H1 (cell line): ENCODE results near the gene XAF1. TPM values are rescaled to one million over a fixed set of nuclear protein-coding genes. Genes with fewer than 3 reads are reported as not detected.
A peak's percentile ranks its signal among the peaks of the same experiment; 100 is the strongest.

ENCODE experiments used
- CTCF ChIA-PET: fragments of 300-600 bp; sonication (Branson Sonifier 250); formaldehyde crosslinking; loops from one replicate; lab custom pipeline; 2021; ENCODE audit not compliant: partially characterized antibody; lab: Charles Lee
- POLR2A ChIA-PET: fragments of 300-600 bp; sonication (Branson Sonifier 250); formaldehyde crosslinking; loops from one replicate; lab custom pipeline; 2021; ENCODE audit warnings: inconsistent platforms; ENCODE audit not compliant: partially characterized antibody; lab: Charles Lee
- DNase-seq, 2 experiments: peaks; one replicate each; pipeline versions ENCODE4 v3.0.0 to v3.0.0-alpha.2; 2010 to 2022; ENCODE audit warnings: low spot score in 2 of 2, low read depth in 1 of 2, mixed read lengths in 1 of 2
- FAIRE-seq: peaks from 2 replicates; lab custom pipeline; 2011; peaks lifted over from hg19 to GRCh38; lab: Jason Lieb, UNC
- H2AFZ ChIP-seq: 2 replicates; pipeline ENCODE4 v1.8.1; 2012; ENCODE audit warnings: low read length, inconsistent platforms
- H2AK5ac ChIP-seq: 2 replicates; pipeline ENCODE4 v1.6.1; 2013; ENCODE audit warnings: low read depth, low read length
- H2BK120ac ChIP-seq: replicated peaks from 2 replicates; pipeline ENCODE3; 2013; ENCODE audit warnings: low read depth, low read length, inconsistent platforms
- H2BK12ac ChIP-seq: 2 replicates; pipeline ENCODE4 v1.6.1; 2013; ENCODE audit warnings: low read depth, low read length
- H2BK15ac ChIP-seq: 2 replicates; pipeline ENCODE4 v1.6.1; 2013; ENCODE audit warnings: low read length
- H2BK20ac ChIP-seq: 2 replicates; pipeline ENCODE4 v1.6.1; 2013; ENCODE audit warnings: low read length
- H2BK5ac ChIP-seq: 2 replicates; pipeline ENCODE4 v1.6.1; 2013; ENCODE audit warnings: low read depth, low read length
- H3K14ac ChIP-seq: 2 replicates; pipeline ENCODE4 v1.6.1; 2013; ENCODE audit warnings: inconsistent platforms; ENCODE audit not compliant: insufficient read length
- H3K18ac ChIP-seq: 2 replicates; pipeline ENCODE4 v1.6.1; 2013; ENCODE audit warnings: low read length; ENCODE audit errors: extremely low read depth
- H3K23ac ChIP-seq: 2 replicates; pipeline ENCODE4 v1.6.1; 2013; ENCODE audit warnings: inconsistent platforms; ENCODE audit not compliant: insufficient read length
- H3K23me2 ChIP-seq: 2 replicates; pipeline ENCODE4 v1.6.1; 2013; ENCODE audit warnings: low read depth, low read length
- H3K27ac ChIP-seq: 2 replicates; pipeline ENCODE4 v1.6.1; 2011; ENCODE audit warnings: low read depth, low read length, inconsistent platforms
- H3K27me3 ChIP-seq, 4 experiments: replicated peaks in 1 of 4; 1 replicate in 1 of 4; 2 replicates in 3 of 4; pipeline versions ENCODE4 v1.6.1 to v1.8.1; 2011 to 2013; ENCODE audit warnings: low read length in 3 of 4, mild to moderate bottlenecking in 3 of 4, inconsistent platforms in 2 of 4, mixed read lengths in 2 of 4, moderate library complexity in 1 of 4; ENCODE audit not compliant: control insufficient read depth in 3 of 4, insufficient read depth in 3 of 4; ENCODE audit errors: extremely low read depth in 1 of 4
- H3K36me3 ChIP-seq, 4 experiments: 2 replicates each; pipeline versions ENCODE4 v1.6.1 to v1.8.1; 2011 to 2013; ENCODE audit warnings: mild to moderate bottlenecking in 4 of 4, low read length in 3 of 4, moderate library complexity in 2 of 4, control low read depth in 1 of 4, inconsistent platforms in 1 of 4; ENCODE audit not compliant: insufficient read depth in 4 of 4, control insufficient read depth in 2 of 4
- H3K4ac ChIP-seq: replicated peaks from 2 replicates; pipeline ENCODE3; 2013; ENCODE audit warnings: low read length, low read depth, mixed read lengths, inconsistent platforms; ENCODE audit not compliant: insufficient read length
- H3K4me1 ChIP-seq, 4 experiments: replicated peaks in 1 of 4; 1 replicate in 1 of 4; 2 replicates in 3 of 4; pipeline versions ENCODE4 v1.6.1 to v1.8.1; 2011 to 2013; ENCODE audit warnings: low read length in 3 of 4, inconsistent platforms in 2 of 4, mixed read lengths in 1 of 4; ENCODE audit not compliant: insufficient read depth in 4 of 4, control insufficient read depth in 3 of 4
- H3K4me2 ChIP-seq, 2 experiments: 2 replicates each; pipeline versions ENCODE4 v1.6.1 to v1.8.1; 2011 to 2013; ENCODE audit warnings: low read depth in 2 of 2, low read length in 2 of 2, control low read depth in 1 of 2, inconsistent platforms in 1 of 2, mild to moderate bottlenecking in 1 of 2; ENCODE audit not compliant: insufficient read depth in 1 of 2
- H3K4me3 ChIP-seq, 4 experiments: fragments of 200-600, 300-600 bp in 1 of 4; sonication (generic), shearing (Covaris generic), sonication (Bioruptor Twin) in 1 of 4; 2 replicates each; pipeline versions ENCODE4 v1.5.1 to v1.8.1; 2011 to 2016; ENCODE audit warnings: low read length in 4 of 4, low read depth in 3 of 4, control low read depth in 2 of 4, inconsistent platforms in 2 of 4, mild to moderate bottlenecking in 2 of 4, mixed read lengths in 1 of 4, moderate library complexity in 1 of 4; ENCODE audit not compliant: insufficient read depth in 2 of 4; ENCODE audit errors: extremely low read depth in 1 of 4
- H3K56ac ChIP-seq: replicated peaks from 2 replicates; pipeline ENCODE3; 2013; ENCODE audit warnings: low read depth, mild to moderate bottlenecking, mixed read lengths, low read length, inconsistent platforms; ENCODE audit not compliant: insufficient read length
- H3K79me1 ChIP-seq: 2 replicates; pipeline ENCODE4 v1.6.1; 2013; ENCODE audit warnings: low read depth, low read length, control low read depth
- H3K79me2 ChIP-seq, 2 experiments: 2 replicates each; pipeline versions ENCODE4 v1.6.1 to v1.8.1; 2012 to 2013; ENCODE audit warnings: low read length in 2 of 2, mild to moderate bottlenecking in 2 of 2, inconsistent platforms in 1 of 2; ENCODE audit not compliant: insufficient read depth in 2 of 2, control insufficient read depth in 1 of 2
- H3K9ac ChIP-seq, 4 experiments: replicated peaks in 1 of 4; 1 replicate in 1 of 4; 2 replicates in 3 of 4; pipeline versions ENCODE4 v1.6.1 to v1.8.1; 2011 to 2013; ENCODE audit warnings: low read depth in 3 of 4, low read length in 3 of 4, control low read depth in 2 of 4, mild to moderate bottlenecking in 2 of 4, moderate library complexity in 2 of 4, inconsistent platforms in 1 of 4; ENCODE audit errors: extremely low read depth in 1 of 4
- H3K9me3 ChIP-seq, 2 experiments: 2 replicates each; pipeline versions ENCODE4 v1.6.1 to v1.8.1; 2012 to 2013; ENCODE audit warnings: mild to moderate bottlenecking in 2 of 2, moderate library complexity in 2 of 2, control low read depth in 1 of 2, inconsistent platforms in 1 of 2, low read depth in 1 of 2, low read length in 1 of 2, mixed read lengths in 1 of 2; ENCODE audit not compliant: insufficient read depth in 2 of 2
- H4K20me1 ChIP-seq, 2 experiments: replicated peaks in 1 of 2; 2 replicates each; pipeline versions ENCODE3 to v1.8.1; 2011 to 2013; ENCODE audit warnings: inconsistent platforms in 2 of 2, low read length in 2 of 2, mild to moderate bottlenecking in 1 of 2; ENCODE audit not compliant: insufficient read depth in 2 of 2, control insufficient read depth in 1 of 2
- H4K5ac ChIP-seq: 2 replicates; pipeline ENCODE4 v1.6.1; 2013; ENCODE audit warnings: low read length, low read depth, mixed read lengths, inconsistent platforms; ENCODE audit not compliant: insufficient read length
- H4K8ac ChIP-seq: 2 replicates; pipeline ENCODE4 v1.8.0; 2013; ENCODE audit warnings: mild to moderate bottlenecking, moderate library complexity, low read length, inconsistent platforms; ENCODE audit not compliant: insufficient read depth; ENCODE audit errors: extremely low read depth
- H4K91ac ChIP-seq: replicated peaks from 2 replicates; pipeline ENCODE3; 2013; ENCODE audit warnings: low read length, mixed read lengths, inconsistent platforms; ENCODE audit not compliant: insufficient read length
- KDM5A ChIP-seq: fragments of 200-600 bp; IDR thresholded peaks from 2 replicates; pipeline ENCODE4 v1.7.1; 2012; ENCODE audit warnings: mild to moderate bottlenecking, low read length, inconsistent platforms, mixed read lengths
- RAD21 ChIP-seq, 2 experiments: IDR thresholded peaks in 1 of 2; conservative IDR thresholded peaks in 1 of 2; 2 replicates each; pipeline ENCODE4 v1.6.1; 2011; ENCODE audit warnings: low read depth in 2 of 2, low read length in 2 of 2, improper control_type of control experiment in 1 of 2, inconsistent platforms in 1 of 2, mild to moderate bottlenecking in 1 of 2, moderate library complexity in 1 of 2
- SP4 ChIP-seq: IDR thresholded peaks from 2 replicates; pipeline ENCODE4 v1.6.1; 2012; ENCODE audit warnings: low read length, inconsistent platforms
- TAF1 ChIP-seq: IDR thresholded peaks from 2 replicates; pipeline ENCODE4 v1.6.1; 2011; ENCODE audit warnings: mild to moderate bottlenecking, low read depth, low read length
- YY1 ChIP-seq: IDR thresholded peaks from 2 replicates; pipeline ENCODE4 v1.6.1; 2011; ENCODE audit warnings: low read depth, mild to moderate bottlenecking, low read length
- WGBS, 2 experiments: shearing (Covaris generic) in 1 of 2; methylation state at CpG; one replicate each; pipeline versions ENCODE4 v1.1.6 to v1.1.7; 2013 to 2015; ENCODE audit warnings: low lambda C conversion rate in 2 of 2, mixed read lengths in 2 of 2, inconsistent platforms in 1 of 2, low coverage in 1 of 2, missing lambda C conversion rate in 1 of 2; ENCODE audit not compliant: insufficient replicate concordance in 2 of 2, insufficient coverage in 1 of 2, insufficient read length in 1 of 2; ENCODE audit errors: extremely low coverage in 1 of 2, missing lambda C conversion rate in 1 of 2; 5-methylcytosine and 5-hydroxymethylcytosine counted together
- polyA plus RNA-seq, 7 experiments: library from polyadenylated mRNA; depleted of rRNA in 3 of 7; stranded (reverse) in 5 of 7; unstranded in 2 of 7; fragments of >200 nt in 5 of 7; fragments of 200-250 nt in 2 of 7; gene quantifications; 1 replicate in 5 of 7; 2 replicates in 1 of 7; 4 replicates in 1 of 7; pipeline versions ENCODE4 v1.2.1 to v1.2.3, GENCODE V29; 2011 to 2013; ENCODE audit warnings: missing spikeins in 2 of 7, mixed read lengths in 2 of 7
- total RNA-seq: library from RNA; stranded (reverse); fragmentation: NEBNext Ultra II Directional; extraction: Animal tissue kit (Norgen Biotek cat#: 25700); gene quantifications from 2 replicates; pipeline ENCODE4 v1.2.1, GENCODE V29; 2021
- TF ChIP-seq, protein P1 (sequence below): IDR thresholded peaks from 2 replicates; pipeline ENCODE4 v1.6.1; 2012; ENCODE audit warnings: inconsistent platforms
- TF ChIP-seq, protein P2 (sequence below): IDR thresholded peaks from 2 replicates; pipeline ENCODE4 v1.6.1; 2012; ENCODE audit warnings: inconsistent platforms

Gene XAF1
- total and polyA plus RNA-seq, 2 of the 8 experiments (the other 6 are each of a cell fraction or from before 2014, with no cell fraction given) = not detected

DNA sequence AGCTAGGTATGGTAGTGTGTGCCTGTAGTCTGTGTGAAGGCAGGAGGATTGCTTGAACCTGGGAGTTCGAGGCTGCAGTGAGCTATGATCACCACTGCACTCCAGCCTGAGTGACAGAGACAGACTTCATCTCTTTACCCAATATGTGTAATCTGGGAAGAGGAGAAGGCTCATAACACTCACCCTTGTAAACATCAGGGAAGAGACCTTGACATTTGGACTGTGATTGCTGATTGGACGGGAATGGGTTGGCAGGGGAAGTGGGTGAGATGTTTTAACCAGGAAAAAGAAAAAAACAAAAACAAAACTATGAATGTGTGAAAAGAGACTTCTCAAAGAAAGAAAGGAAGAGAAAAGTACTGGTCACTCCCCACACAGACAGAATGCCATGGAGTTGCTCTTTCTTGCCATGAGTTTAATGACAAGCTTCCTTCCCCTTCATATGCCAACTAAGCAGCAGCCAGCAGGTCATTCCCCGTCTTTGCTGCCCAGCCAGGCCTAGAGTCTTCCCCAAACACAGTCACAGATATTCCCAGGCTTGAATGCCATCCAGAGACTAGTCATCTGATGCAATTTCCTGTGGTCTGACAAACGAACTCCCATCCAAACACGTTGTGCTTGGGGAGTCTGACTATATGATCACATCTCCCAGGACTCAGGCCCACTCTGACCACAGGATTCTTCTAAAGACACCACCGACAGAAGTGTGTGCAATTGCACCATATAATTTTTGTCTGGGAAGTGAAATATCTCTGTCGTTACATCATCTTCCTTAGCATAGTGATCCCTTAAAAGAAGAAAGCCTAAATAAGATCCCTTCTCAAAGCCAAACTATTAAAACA, 3.6 kb upstream of the XAF1 start:
- peak overlapping the region; percentile 29 for H4K91ac ChIP-seq
- H4K5ac ChIP-seq = peak overlapping the region; percentile 44
- H3K27me3 ChIP-seq = no peaks in the 10 kb centered on the region; a peak in 1 of 7 replicates
- H3K4ac ChIP-seq = no peak overlapping the region
- WGBS, 2 experiments = 75% methylated on average over 7 of the region's 7 CpGs; no CpG with 5 or more reads in 1 of the 2 experiments
- H3K9ac ChIP-seq = no peak overlapping the region
- H2AFZ ChIP-seq = peak overlapping the region; percentile 91
- no peaks in the 10 kb centered on the region for H3K79me1 ChIP-seq
- H3K27ac ChIP-seq = no peak overlapping the region
- DNase-seq (no peak), FAIRE-seq (no peak)
- no peak overlapping the region for H2BK15ac ChIP-seq
- no peaks in the 10 kb centered on the region for H3K36me3 ChIP-seq
- ChIA-PET POLR2A (interaction anchor here (0.9 to 1.0 kb wide), 2 partner anchors 18 to 49 kb away, joined by 3 to 4 read pairs; no protein-coding TSS in a partner anchor), CTCF (interaction anchor here (0.9 kb wide), 1 partner anchor 91 kb away, joined by 3 read pairs; no protein-coding TSS in a partner anchor)
- H3K9me3 ChIP-seq = no peaks in the 10 kb centered on the region
- no peak overlapping the region for H3K4me3 ChIP-seq
- H4K20me1 ChIP-seq = no peaks in the 10 kb centered on the region
- no peak overlapping the region for H3K56ac ChIP-seq
- H2BK12ac ChIP-seq = peak overlapping the region; percentile 1
- peaks cover 1% of the 10 kb centered on the region; the same call in 1 of the 2 replicates for H3K23me2 ChIP-seq
- peaks cover 0 to 6% (median 3%) of the 10 kb centered on the region in 4 experiments; a peak in 3 of 7 replicates for H3K4me1 ChIP-seq
- no peak overlapping the region for H2BK120ac ChIP-seq
- H3K79me2 ChIP-seq = no peaks in the 10 kb centered on the region
- H2BK20ac ChIP-seq = peak overlapping the region; percentile 43; the same call in 1 of the 2 replicates
- peak overlapping the region; percentile 78; the same call in 1 of the 2 replicates for H4K8ac ChIP-seq
- H2AK5ac ChIP-seq = no peak overlapping the region
- no peak overlapping the region for H3K4me2 ChIP-seq
- H3K14ac ChIP-seq = no peak overlapping the region
- peak overlapping the region; percentile 79; the same call in 1 of the 2 replicates for H2BK5ac ChIP-seq
- H3K23ac ChIP-seq = no peak overlapping the region
- no peak overlapping the region; the same call in 1 of the 2 replicates for H3K18ac ChIP-seq
- TF ChIP-seq RAD21 (IDR thresholded peaks at IDR 0.05 in 1 of 2, conservative IDR thresholded peaks at IDR 0.05 in 1 of 2; ENCODE audit: low read depth in 2 of 2, low read length in 2 of 2) (no peak), YY1 (no peak), KDM5A (no peak), SP4 (no peak), TAF1 (no peak)
- TF ChIP-seq, protein P1, sequence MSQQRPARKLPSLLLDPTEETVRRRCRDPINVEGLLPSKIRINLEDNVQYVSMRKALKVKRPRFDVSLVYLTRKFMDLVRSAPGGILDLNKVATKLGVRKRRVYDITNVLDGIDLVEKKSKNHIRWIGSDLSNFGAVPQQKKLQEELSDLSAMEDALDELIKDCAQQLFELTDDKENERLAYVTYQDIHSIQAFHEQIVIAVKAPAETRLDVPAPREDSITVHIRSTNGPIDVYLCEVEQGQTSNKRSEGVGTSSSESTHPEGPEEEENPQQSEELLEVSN = no peak
- TF ChIP-seq, protein P2, sequence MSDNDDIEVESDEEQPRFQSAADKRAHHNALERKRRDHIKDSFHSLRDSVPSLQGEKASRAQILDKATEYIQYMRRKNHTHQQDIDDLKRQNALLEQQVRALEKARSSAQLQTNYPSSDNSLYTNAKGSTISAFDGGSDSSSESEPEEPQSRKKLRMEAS = no peak
